ENCODE results near the gene CDCA3. TPM values are rescaled to one million over a fixed set of nuclear protein-coding genes. Genes with fewer than 3 reads are reported as not detected.
"Not testable (repeated sequence)": the region's sequence is repeated elsewhere in the genome, so short reads cannot be mapped to it uniquely, and the experiment has no call there.

Gene CDCA3
- polyA plus RNA-seq, 1 experiment: 57.1 TPM

GRCh38 chr12:6867413-6868210 is 16.5 kb upstream of the CDCA3 start, which contains the start of gene TPI1:
TSS of gene TPI1 (plus strand) at chr12:6867531. CDS start at chr12:6867567, 36 bp downstream.
- peak within 1 kb of the TSS; percentile 98 for H3K4me3 ChIP-seq (ENCODE audit: low read depth, low read length)
- TF ChIP-seq CTCF (IDR thresholded peaks at IDR 0.05; ENCODE audit: insufficient read depth, low read depth, low read length): no peak
- no peak for DNase-seq (ENCODE audit: low read depth)
- POLR2A ChIA-PET: interaction anchor here (0.6 to 4.7 kb wide), 7 partner anchors 11 to 403 kb away, joined by 3 to 34 read pairs (median 5); partner anchors contain the start of genes CDCA3, GAPDH and USP5
- H3K27me3 ChIP-seq (ENCODE audit: control insufficient read depth, insufficient read depth, low read length): no peaks in the 10 kb centered on the region
- H3K36me3 ChIP-seq (ENCODE audit: control insufficient read depth, insufficient read depth, low read length): peaks cover 38% of the 10 kb centered on the region
- CTCF ChIA-PET: interaction anchor here (0.9 to 9.7 kb wide), 10 partner anchors 7 to 112 kb away, joined by 3 to 112 read pairs (median 6); partner anchors contain the start of genes CDCA3, ENO2, LRRC23 and PTMS

- ChIA-PET CTCF (interaction anchor here (0.9 to 9.7 kb wide), 5 partner anchors 13 to 58 kb away, joined by 3 to 112 read pairs (median 9); partner anchors contain the start of genes CDCA3, ENO2 and USP5), POLR2A (interaction anchor here (0.6 to 4.7 kb wide), 4 partner anchors 15 to 333 kb away, joined by 5 to 34 read pairs (median 8); partner anchors contain the start of genes CDCA3, GAPDH and USP5)
- peak overlapping the region; percentile 98 for H3K4me3 ChIP-seq (ENCODE audit: low read depth, low read length)
- H3K36me3 ChIP-seq (ENCODE audit: control insufficient read depth, insufficient read depth, low read length): peaks cover 38% of the 10 kb centered on the region
- DNase-seq (ENCODE audit: low read depth): no peak
- no peak for TF ChIP-seq CTCF (IDR thresholded peaks at IDR 0.05; ENCODE audit: insufficient read depth, low read depth, low read length)
- H3K27me3 ChIP-seq (ENCODE audit: control insufficient read depth, insufficient read depth, low read length): no peaks in the 10 kb centered on the region
Measured at GRCh38 chr12:6866920-6867412, 15.9 kb upstream of the CDCA3 start.

- ChIA-PET CTCF (interaction anchor here (0.9 to 9.7 kb wide), 4 partner anchors 13 to 59 kb away, joined by 3 to 112 read pairs (median 18); partner anchors contain the start of genes CDCA3 and USP5), POLR2A (interaction anchor here (0.7 to 4.7 kb wide), 2 partner anchors 14 to 39 kb away, joined by 8 to 34 read pairs; partner anchors contain the start of genes CDCA3 and USP5)
- Histone ChIP-seq H3K4me3 (ENCODE audit: low read depth, low read length) (no peak overlapping the region), H3K27me3 (ENCODE audit: control insufficient read depth, insufficient read depth, low read length) (no peaks in the 10 kb centered on the region), H3K36me3 (ENCODE audit: control insufficient read depth, insufficient read depth, low read length) (peaks cover 42% of the 10 kb centered on the region)
- DNase-seq (ENCODE audit: low read depth): no peak
- no peak for TF ChIP-seq CTCF (IDR thresholded peaks at IDR 0.05; ENCODE audit: insufficient read depth, low read depth, low read length)
Measured at GRCh38 chr12:6866163-6866919, 15.3 kb upstream of the CDCA3 start.

GRCh38 chr12:6865307-6865706 is 14.2 kb upstream of the CDCA3 start:
- CTCF ChIA-PET: interaction anchor here (0.9 to 9.7 kb wide), 3 partner anchors 12 to 87 kb away, joined by 3 to 112 read pairs (median 4); partner anchors contain the start of genes CDCA3 and USP5
- POLR2A ChIA-PET: interaction anchor here (4.7 kb wide), 1 partner anchor 13 kb away, joined by 34 read pairs; the partner anchor contains the start of genes CDCA3 and USP5
- H3K36me3 ChIP-seq (ENCODE audit: control insufficient read depth, insufficient read depth, low read length): peaks cover 42% of the 10 kb centered on the region

GRCh38 chr12:6863586-6864321 is 12.7 kb upstream of the CDCA3 start:
- CTCF ChIA-PET: interaction anchor here (1.4 to 9.7 kb wide), 3 partner anchors 9 to 11 kb away, joined by 5 to 112 read pairs (median 7); partner anchors contain the start of genes CDCA3, SPSB2 and USP5
- Histone ChIP-seq H3K36me3 (ENCODE audit: control insufficient read depth, insufficient read depth, low read length) (peaks cover 42% of the 10 kb centered on the region), H3K4me3 (ENCODE audit: low read depth, low read length) (no peak overlapping the region), H3K27me3 (ENCODE audit: control insufficient read depth, insufficient read depth, low read length) (no peaks in the 10 kb centered on the region)
- no peak for TF ChIP-seq CTCF (IDR thresholded peaks at IDR 0.05; ENCODE audit: insufficient read depth, low read depth, low read length)
- DNase-seq (ENCODE audit: low read depth): no peak
- POLR2A ChIA-PET: no interaction called here

More at GRCh38 chr12:6865307-6865706, 14.2 kb upstream of the CDCA3 start:
- H3K4me3 ChIP-seq (ENCODE audit: low read depth, low read length); DNase-seq (ENCODE audit: low read depth); H3K27me3 ChIP-seq (ENCODE audit: control insufficient read depth, insufficient read depth, low read length): not testable (repeated sequence)

Measured in BJ (cell line).